22Rv1 (cell line): ENCODE data around the gene LONP2.

ENCODE experiments used
- CTCF ChIP-seq: fragments of 450-650 bp; IDR thresholded peaks from 2 replicates; pipeline ENCODE4 v1.5.1; 2017; ENCODE audit warnings: mild to moderate bottlenecking
- ZFX ChIP-seq: fragments of 450-650 bp; IDR thresholded peaks from 2 replicates; pipeline ENCODE4 v1.6.1; 2017; ENCODE audit warnings: antibody characterized with exemption, borderline replicate concordance

GRCh38 chr16:48201515-48202201, 42.4 kb upstream of the LONP2 start:
- TF ChIP-seq CTCF: no peak
- no peak for TF ChIP-seq ZFX
